GM19351 (cell line): ENCODE measurements around the gene OR2AE1.

Experiments used
- ATAC-seq: cut with Tn5 transposase; IDR thresholded peaks from one replicate; pipeline ENCODE4 v1.9.1; 2021; ENCODE audit warnings: mild to moderate bottlenecking, moderate library complexity; ENCODE audit not compliant: unreplicated experiment

Gene OR2AE1

DNA sequence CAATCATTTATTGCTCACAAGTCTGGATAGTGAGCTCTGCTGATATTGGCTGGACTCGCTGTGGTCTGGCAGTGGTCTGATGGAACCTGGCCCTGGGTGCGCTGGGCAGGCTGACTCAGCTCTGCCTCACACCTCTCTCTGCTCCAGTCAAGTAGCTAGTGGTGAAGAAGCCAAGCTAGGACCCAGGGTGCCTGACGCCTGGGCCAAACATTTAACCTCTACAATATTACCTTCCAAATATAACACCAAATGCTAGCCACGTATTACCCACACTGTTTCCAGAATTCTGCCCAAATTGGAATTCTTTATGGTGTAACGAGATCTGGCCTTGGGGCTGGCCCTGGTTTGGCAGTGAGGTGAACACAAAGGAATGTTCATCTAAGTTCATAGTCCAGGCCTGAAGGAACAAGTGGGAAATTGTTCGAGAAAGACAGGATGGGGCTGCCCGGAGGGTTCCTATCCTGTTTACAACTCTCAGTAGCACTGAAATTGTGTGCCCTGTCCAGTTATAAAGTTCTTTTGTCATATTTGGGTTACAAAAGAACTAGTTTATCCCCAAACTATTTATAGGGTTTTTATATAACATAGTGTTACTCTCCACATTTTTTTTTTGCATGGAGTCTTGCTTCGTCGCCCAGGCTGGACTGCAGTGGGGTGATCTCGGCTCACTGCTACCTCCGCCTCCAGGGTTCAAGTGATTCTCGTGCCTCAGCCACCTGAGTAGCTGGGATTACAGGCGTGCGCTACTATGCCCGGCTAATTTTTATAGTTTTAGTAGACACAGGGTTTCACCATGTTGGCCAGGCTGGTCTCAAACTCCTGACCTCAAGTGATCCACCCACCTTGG, 16.3 kb downstream of the OR2AE1 start:
- no peak for ATAC-seq

DNA sequence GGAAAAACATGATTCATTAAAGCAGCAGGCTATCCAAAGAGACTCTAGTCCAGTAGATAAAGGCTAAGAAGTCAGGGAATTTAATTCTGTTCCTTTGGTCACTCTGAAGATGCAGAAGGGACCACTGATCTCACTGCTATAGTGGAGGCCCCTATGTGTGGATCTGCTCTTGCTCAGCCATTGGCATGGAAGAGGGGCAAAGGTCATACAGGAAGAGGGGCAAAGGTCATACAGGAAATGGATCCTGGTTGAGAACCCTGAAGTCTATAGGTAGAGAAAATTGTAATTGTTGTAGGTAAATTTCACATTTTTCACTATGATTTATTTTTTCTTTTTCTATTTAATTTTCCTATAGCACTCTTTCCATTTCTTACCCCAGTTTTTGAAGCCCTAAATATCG, 21.6 kb downstream of the OR2AE1 start:
- ATAC-seq = no peak

DNA sequence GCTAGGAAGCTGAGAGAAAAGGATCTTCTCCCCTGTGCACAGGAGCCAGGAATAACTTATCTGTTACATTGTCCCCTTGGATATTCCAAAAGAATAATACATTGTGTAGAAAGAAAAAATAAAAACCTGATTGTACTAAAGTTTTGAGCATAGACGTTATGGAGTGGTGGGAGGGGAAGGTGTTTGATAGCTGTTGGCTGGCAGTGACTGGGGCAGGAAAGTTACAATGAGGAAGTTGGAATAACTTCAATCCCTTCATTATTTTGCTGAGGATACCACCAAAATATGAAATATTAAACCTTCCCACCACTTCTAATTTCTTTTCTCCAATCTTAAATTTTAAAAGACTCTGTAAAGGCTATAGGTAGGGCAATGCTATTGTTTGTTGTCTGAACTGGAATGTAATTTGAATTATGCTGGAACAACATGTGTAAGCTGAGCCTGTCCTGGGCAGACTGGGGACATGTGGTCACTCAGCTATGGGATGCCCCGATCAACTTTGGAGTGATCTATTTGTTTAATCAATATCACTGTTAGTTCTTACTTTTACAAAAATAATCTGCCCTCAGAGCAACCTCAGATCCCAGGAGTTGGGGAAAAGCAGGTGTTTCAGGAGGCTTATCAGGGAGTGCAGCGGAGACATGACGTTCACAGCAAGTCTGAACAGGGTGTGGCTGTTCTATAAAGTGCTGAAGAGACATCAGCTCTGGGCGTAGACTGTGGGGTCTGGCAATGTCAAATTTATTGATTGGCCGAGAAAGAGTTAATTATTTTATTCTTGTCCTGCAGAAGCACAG, 28.2 kb downstream of the OR2AE1 start:
- no peak for ATAC-seq

DNA sequence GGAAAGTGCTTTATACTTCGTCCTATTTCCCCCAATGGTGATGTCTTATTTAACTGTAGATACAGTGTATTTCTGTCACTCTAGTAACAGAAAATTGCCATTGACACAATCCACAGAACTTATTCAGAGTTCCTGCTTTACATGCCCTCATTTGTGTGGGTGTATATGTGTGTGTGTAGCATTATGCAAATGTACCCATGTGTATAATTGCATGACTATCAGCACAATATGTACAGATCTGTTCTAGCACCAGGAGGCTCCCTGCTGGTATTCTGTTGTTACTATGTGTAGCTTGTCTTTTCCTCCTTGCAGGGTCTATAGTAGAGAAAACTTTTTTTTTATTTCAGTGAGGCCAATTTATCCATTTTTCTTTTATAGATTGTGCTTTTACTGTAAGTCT, 32.5 kb downstream of the OR2AE1 start:
- no peak for ATAC-seq

DNA sequence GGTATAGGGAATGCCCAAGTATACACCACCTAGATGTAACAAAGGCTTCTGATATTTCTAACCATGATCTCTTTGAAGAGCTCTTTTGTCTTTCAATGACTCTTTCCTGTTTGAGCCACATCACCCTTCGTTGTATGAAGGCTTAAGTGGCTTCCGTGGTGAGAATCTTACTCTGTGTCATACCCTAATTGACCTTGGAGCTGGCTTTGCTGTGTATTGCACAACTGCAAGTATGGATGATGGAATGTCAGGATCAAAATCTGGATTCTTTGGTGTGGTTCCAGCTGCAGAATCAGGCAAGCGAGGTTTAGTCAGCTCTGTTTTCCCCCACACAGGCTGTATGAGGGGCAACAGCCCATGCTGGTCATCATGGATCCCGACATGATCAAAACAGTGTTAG, 33.0 kb downstream of the OR2AE1 start:
- ATAC-seq = no peak

DNA sequence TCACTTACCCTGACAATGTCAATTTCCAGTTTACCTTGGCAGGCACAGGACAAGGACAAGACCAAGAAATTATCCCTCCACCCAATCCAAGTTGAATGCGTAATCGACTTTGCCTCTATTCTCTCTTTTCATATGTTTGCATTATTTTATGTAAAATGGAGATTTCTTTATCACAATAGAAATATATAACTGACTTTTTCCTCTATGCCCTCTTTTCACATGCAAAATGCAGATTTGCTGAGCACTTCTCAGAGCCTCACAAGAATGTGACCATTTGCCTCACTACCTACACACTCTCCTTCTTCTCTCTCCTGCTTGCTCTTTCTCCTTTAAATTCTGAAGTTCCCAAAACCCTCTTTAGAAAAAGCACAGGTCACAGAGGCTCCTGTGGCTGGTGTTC, 33.9 kb downstream of the OR2AE1 start:
- no peak for ATAC-seq

DNA sequence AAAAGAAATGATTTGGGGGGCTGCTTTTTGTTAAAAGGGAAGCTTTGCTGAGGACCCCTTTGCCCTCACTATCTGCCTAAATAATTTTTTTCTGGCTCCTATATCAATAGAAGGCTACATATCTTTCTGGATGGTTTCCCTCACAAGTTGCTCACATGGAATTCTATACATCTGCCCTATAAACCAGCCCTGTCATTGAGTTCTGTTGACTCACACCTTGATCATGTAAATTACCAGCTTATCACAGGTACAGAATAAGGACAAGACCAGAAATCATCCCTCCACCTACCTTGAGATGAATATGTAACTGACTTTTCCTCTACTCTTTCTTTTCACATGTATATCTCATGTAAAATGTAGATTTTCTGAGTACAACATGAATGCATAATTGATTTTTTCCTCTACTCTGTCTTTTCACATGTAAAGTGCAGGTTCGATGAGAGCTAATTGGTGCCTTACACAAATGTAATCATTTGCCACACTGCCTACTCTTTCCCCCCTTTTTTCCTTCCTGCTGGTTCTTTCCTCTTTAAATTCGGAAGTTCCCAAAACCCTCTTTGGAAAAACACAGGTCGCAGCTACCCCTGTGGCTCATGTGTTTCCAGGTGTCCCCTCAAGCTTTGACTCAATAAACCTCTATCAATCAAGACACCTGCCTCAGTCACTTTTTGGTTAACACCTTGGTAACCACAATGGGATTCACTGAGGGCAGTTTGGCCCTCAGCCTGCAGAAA, 36.5 kb downstream of the OR2AE1 start:
- ATAC-seq = no peak

DNA sequence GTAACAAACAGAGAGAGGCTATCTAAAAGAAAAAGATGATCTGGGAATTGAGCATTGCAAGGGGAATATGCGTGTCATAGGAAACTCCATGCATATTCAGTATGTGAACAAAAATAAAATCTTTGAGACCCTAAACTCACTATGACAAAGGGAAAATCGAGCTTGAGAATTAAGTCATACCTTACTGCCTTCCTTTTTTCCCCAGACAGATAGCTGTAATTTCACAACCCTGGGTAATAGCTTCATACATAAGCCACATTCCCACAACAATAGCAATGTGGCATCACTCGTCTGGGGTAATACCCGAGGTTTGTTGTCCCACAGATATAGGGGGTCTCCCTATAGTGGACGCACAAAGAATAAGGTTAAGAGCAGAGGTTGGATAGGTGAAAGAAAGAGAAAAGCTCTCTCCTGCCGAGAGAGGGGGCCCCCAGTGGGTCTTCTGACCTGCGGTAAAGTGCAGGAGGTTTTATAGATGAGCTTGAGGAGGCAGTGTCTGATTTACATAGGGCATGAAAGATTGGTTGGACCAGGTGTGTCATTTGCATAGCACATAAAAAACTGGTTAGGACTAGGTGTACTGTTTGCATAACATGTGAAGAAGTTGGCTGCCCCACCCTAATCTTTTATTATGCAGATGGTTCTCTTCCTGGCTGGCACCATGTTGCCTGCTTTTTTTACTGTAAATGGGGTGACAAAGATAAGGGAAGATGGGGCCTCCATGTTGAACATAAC, 37.4 kb downstream of the OR2AE1 start:
- ATAC-seq = no peak

DNA sequence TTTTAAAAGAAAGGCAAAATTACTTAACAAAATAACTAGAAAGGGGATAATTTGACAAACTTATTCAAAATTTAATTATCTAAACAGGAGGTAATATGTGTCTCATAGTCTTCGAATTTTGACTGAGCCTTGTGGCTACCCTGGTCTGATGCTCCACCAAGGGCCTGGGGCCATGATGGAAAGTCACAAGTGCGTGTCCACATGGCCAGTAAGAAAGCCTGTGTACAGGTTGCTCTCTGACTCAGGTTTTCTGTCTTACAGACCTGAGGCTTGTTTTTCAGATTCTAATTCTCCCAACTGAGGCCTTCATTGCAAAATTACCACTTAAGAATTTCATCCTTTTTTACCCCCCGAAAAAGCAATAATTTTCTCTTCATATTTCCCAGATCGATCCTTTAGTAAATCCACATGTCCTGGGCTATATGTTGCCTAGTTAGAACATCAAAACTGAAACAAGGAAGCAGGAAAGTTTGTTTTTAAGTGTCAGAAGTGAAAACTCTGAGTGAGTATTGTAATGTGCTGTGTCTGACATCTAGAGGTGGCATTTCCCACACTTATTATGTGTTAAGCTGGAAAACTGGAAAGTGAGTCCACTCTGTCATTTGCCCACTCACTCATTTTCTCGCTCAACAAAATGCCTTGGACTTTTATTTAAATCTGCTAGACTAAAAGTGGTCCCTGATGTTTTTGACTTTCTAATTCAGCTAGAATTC, 39.0 kb downstream of the OR2AE1 start:
- no peak for ATAC-seq

DNA sequence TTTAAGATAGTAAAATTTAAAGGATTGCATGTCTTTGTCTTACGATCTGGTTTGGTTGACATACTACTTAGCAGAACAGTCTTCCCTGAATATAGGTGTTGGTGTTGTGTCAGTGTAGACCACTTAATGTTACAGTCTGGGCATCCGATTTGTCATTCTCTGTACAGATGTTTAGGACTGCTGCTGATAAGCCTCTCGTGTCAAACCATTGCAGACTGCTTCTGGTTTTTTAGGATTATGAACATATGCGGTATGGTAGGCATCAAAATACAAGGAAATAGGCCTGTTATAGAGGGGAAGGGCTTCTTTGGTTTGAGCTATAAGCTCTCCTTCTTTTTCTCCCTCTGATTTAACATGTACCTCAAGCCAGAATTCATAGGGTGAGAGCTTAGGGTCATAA, 41.6 kb downstream of the OR2AE1 start:
- ATAC-seq = no peak

DNA sequence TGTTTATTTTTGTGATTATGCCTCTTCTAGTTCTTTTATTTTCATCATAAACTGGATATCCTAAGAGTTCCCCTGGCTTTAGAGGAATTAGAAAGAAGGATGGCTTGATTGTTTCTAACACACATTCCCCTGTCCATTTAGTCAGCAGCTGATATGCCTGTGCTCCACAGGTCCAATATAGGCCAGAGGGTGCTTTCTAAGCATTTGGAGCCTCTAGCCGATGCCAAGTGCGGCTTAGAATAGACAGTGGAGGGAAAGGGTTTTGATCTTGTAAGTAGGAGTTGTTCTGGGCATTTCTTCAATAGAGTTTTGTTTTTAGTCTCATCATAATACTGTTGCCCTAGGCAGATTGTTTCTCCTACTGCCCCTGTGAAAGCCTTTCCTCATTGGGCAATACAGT, 42.5 kb downstream of the OR2AE1 start:
- ATAC-seq = no peak

DNA sequence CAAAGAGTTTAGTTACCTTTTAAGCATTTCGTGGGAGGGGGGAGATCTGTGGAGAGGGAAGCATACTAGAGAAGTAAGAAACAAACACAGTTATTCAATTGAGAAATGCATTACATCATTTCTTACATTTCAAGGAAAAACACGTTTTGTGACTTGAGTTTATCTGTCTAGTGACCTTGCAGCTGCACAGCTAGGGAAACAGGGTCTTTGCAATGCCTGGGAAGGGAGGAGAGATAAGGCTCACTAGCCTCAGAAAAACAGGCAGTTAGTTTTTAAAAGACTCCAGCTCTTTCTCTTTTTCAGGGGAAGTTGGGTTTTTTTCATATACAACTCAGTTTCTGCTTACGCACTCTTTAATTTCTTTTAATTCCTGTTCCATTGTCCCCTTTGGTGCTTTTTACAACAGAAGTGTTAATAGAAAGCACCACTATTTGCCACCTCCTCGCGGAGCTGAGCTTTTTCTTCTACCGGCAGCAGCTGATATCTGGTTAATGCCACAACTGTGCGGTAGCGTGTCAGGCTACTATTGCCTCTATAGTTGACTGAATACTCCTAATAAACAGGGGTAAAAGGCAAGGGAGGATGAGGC, 43.5 kb downstream of the OR2AE1 start:
- ATAC-seq = no peak

DNA sequence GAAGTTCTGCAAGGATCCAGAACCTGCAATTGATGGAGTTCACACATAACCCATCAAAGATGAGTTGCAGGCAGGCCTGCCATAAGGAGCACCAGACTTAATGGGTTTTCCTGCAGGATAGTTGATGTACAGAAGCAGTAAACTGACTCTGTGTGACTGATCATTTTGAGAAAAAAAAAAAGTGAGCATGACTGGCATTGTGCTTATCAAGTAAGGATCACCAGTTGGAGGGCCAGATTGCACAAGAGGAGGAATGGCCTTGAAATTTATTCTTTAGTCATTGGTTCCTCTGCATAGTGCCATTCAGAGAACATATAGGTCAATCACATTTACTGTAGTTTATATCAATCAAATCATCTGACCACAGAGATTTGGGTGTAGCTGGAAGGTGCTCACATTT, 45.2 kb downstream of the OR2AE1 start:
- ATAC-seq = no peak

DNA sequence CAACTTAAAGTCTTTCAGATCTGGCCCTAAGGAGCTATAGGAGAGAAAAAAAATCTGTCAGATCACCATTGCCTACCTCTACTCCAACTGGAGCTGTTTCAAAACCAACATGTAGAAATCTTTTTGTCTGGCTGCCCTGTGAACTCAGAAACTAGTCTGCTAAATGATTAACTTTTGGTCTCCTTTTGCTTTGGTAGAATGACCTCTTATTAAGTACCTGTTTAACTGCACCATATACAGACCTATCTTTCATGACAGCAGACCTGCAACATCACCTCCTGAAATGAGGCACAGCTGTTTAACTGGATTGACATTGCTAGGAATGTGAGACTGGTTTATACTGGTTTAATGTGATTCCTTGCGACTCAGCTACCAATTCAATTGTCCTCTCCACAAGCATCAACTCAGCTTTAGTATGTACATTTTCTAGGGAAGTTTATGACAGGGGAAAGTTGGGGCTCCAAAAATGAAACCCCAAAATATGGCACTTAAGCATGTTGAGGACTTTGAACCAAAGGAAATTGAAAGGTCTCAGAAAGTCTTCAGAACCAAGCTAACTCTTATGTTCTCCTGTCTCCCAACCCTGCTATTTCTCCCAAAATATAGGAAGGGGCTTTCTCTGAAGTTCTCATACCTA, 47.2 kb downstream of the OR2AE1 start:
- ATAC-seq = no peak

DNA sequence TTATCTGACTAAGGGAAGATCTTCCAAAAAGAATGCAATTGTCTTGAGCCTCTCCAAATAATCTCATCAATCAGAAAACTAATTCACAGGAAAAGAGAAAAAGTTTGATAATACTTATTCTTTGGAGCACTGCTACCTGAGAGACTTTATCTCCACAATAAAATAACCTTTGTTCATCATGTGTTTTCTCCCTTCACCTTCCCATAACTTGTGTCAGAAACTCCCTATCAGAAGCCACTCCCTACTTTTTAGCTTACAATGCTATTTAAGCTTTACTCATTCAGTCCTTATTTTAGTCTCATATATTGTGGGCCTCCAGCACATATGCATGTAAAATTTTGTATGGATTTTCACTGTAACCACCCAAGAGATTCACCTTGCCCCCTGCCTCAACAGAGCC, 48.0 kb downstream of the OR2AE1 start:
- ATAC-seq = no peak

DNA sequence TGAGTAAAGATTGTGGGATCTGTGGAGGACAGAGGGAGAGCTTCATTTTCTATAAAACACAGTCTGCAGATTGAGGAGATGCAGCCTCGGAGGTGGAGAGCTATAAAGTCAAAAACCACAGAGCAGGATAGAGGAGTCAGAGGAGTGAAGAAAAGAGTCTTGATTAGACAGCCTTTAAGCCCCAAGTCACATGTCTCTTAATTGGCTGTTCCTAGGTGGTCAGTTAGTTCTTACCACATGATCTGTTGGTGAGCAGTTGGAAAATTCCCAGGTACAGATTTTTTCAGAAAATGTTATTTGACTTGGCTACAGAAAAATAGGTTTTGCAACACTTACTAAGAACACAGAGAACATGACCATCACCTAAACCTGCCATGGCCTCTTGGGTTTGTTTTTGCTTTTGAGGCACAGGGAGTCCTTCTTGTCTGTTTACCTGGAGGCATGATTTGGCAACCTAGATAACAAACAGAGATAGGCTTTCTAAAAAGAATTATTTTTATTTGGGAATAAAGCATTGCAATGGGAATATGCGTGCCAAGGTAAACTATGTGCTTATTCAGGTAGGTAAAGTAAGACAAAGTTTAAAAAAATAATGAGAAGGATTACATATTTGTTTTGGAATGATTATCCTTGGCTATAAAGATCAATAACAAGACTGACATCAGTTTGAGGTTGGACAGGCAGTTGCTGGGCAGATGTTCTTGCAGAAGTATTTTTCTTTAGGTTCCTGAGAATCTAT, 49.6 kb downstream of the OR2AE1 start:
- ATAC-seq = no peak
